GM23338 (cell line): ENCODE results near the gene SETMAR. TPM values are rescaled to one million over a fixed set of nuclear protein-coding genes. Genes with fewer than 3 reads are reported as not detected.

Source experiments
- ATAC-seq: fragments of 200-7000 bp; cut with Tn5 transposase; 3 replicates; pipeline ENCODE4 v1.9.1; 2020
- DNase-seq: peaks from one replicate; pipeline ENCODE4 v3.0.0-alpha.2; 2015; ENCODE audit warnings: low spot score
- H2AFZ ChIP-seq: fragments of 200-600 bp; sonication (generic); 2 replicates; pipeline ENCODE4 v1.8.0; 2016; ENCODE audit warnings: antibody characterized with exemption, mild to moderate bottlenecking, moderate library complexity
- H3F3A ChIP-seq: fragments of 200-600 bp; sonication (generic); replicated peaks from 2 replicates; pipeline ENCODE4 v1.8.0; 2017; ENCODE audit warnings: antibody characterized with exemption, mixed run types, low read depth
- H3K27ac ChIP-seq: fragments of 200-600 bp; sonication (generic); 2 replicates; pipeline ENCODE4 v1.6.1; 2016; ENCODE audit warnings: low read depth
- H3K27me3 ChIP-seq: fragments of 200-600 bp; sonication (generic); 2 replicates; pipeline ENCODE4 v1.8.0; 2016; ENCODE audit warnings: mild to moderate bottlenecking, mixed run types, moderate library complexity; ENCODE audit not compliant: insufficient read depth
- H3K36me3 ChIP-seq: fragments of 200-600 bp; sonication (generic); 2 replicates; pipeline ENCODE4 v1.8.0; 2016; ENCODE audit warnings: mild to moderate bottlenecking; ENCODE audit not compliant: insufficient read depth
- H3K4me1 ChIP-seq: fragments of 200-600 bp; sonication (generic); 2 replicates; pipeline ENCODE4 v1.8.0; 2016; ENCODE audit warnings: mild to moderate bottlenecking, moderate library complexity; ENCODE audit not compliant: insufficient read depth
- H3K4me2 ChIP-seq: fragments of 200-600 bp; sonication (generic); 2 replicates; pipeline ENCODE4 v1.7.1; 2017; ENCODE audit warnings: mixed run types
- H3K4me3 ChIP-seq: fragments of 200-600 bp; sonication (generic); 2 replicates; pipeline ENCODE4 v1.6.1; 2016; ENCODE audit warnings: mixed run types
- H3K79me2 ChIP-seq: fragments of 200-600 bp; sonication (generic); replicated peaks from 2 replicates; pipeline ENCODE4 v1.8.0; 2017; ENCODE audit warnings: mild to moderate bottlenecking; ENCODE audit not compliant: insufficient read depth
- H3K9me2 ChIP-seq: fragments of 200-600 bp; sonication (generic); 2 replicates; pipeline ENCODE4 v1.8.0; 2017; ENCODE audit not compliant: insufficient read depth
- H4K20me1 ChIP-seq: fragments of 200-600 bp; sonication (generic); replicated peaks from 2 replicates; pipeline ENCODE4 v1.8.0; 2017; ENCODE audit warnings: mild to moderate bottlenecking; ENCODE audit not compliant: insufficient read depth
- H3K27ac Mint-ChIP-seq: 2 replicates; pipeline ENCODE4 v1.8.0; 2020; ENCODE audit warnings: inconsistent platforms, mild to moderate bottlenecking, moderate library complexity, mixed read lengths
- H3K27me3 Mint-ChIP-seq: 3 replicates; pipeline ENCODE4 v1.8.0; 2022; ENCODE audit warnings: low read depth, mild to moderate bottlenecking, moderate library complexity, mixed read lengths, inconsistent platforms; ENCODE audit not compliant: insufficient read depth, poor library complexity
- H3K36me3 Mint-ChIP-seq: 3 replicates; pipeline ENCODE4 v1.8.0; 2021; ENCODE audit warnings: low read depth, mild to moderate bottlenecking, inconsistent platforms, moderate library complexity, mixed read lengths
- H3K4me1 Mint-ChIP-seq: 3 replicates; pipeline ENCODE4 v1.8.0; 2020; ENCODE audit warnings: mild to moderate bottlenecking, inconsistent platforms, mixed read lengths
- H3K4me3 Mint-ChIP-seq: 3 replicates; pipeline ENCODE4 v1.8.0; 2021; ENCODE audit warnings: moderate library complexity, mild to moderate bottlenecking, inconsistent platforms, mixed read lengths
- H3K9me3 Mint-ChIP-seq: 3 replicates; pipeline ENCODE4 v1.8.0; 2020; ENCODE audit warnings: moderate library complexity, mild to moderate bottlenecking, inconsistent platforms, mixed read lengths
- JUNB ChIP-seq: IDR thresholded peaks from one replicate; pipeline ENCODE4 v1.6.1; 2016; ENCODE audit warnings: antibody characterized with exemption; ENCODE audit not compliant: unreplicated experiment
- ZNF331 ChIP-seq: fragments of 250-450 bp; sonication (Bioruptor Pico); IDR thresholded peaks from 2 replicates; pipeline ENCODE4 v1.5.0; 2020; ENCODE audit warnings: low read depth, mild to moderate bottlenecking, moderate library complexity
- polyA plus RNA-seq: library from polyadenylated mRNA; unstranded; fragments of >200 nt; fragmentation: Nextera tagmentation; extraction: Ambion mirVana; gene quantifications from 2 replicates; pipeline ENCODE4 v1.2.1, GENCODE V29; 2016
- total RNA-seq: library from RNA; depleted of rRNA; stranded (reverse); fragments of >200 nt; shearing (Covaris generic); gene quantifications from 2 replicates; pipeline ENCODE4 v1.2.3, GENCODE V29; 2014
- TF ChIP-seq, protein P1 (sequence below): fragments of 250-450 bp; sonication (Bioruptor Pico); IDR thresholded peaks from 2 replicates; pipeline ENCODE4 v1.5.0; 2020; ENCODE audit warnings: mild to moderate bottlenecking, moderate library complexity
- TF ChIP-seq, protein P2 (sequence below), 2 experiments: fragments of 200-600 bp in 1 of 2; sonication (generic) in 1 of 2; conservative IDR thresholded peaks; 2 replicates each; pipeline versions ENCODE4 v1.5.1 to v1.6.1; 2016 to 2017; ENCODE audit warnings: antibody characterized with exemption in 2 of 2, low read depth in 2 of 2, mild to moderate bottlenecking in 2 of 2, moderate library complexity in 1 of 2

The SETMAR gene
- total and polyA plus RNA-seq, 2 experiments from 2014 or later, result 11.2 to 19.8 TPM

DNA sequence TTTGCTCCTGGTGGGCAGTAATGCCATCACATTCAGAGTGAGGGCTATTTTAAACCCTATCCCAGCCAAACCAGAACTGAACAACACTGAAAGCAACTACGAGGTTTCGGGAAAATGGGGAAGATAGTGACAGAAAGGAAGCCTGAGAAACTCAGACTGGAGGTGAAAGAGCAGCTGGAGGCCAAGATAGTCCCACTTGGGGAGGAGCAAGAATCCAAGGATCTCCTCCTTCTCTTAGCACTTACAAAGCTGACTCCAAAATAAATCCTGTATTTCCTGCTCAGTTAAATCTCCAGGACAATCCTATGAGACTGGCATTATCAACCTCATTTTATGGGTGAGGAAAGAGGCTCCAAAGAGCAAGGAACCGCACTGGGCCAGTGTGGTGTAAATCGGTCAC is 14.1 kb upstream of the SETMAR start:
- ATAC-seq (no peak), DNase-seq (no peak)
- no peaks in the 10 kb centered on the region for H3F3A ChIP-seq
- no peak overlapping the region for H3K4me3 ChIP-seq
- H4K20me1 ChIP-seq, result no peaks in the 10 kb centered on the region
- Mint-ChIP-seq H3K27me3 (no peaks in the 10 kb centered on the region), H3K27ac (no peak overlapping the region), H3K36me3 (no peaks in the 10 kb centered on the region), H3K9me3 (no peaks in the 10 kb centered on the region), H3K4me3 (no peak overlapping the region), H3K4me1 (no peaks in the 10 kb centered on the region)
- no peaks in the 10 kb centered on the region for H3K9me2 ChIP-seq
- no peak overlapping the region for H3K4me2 ChIP-seq
- TF ChIP-seq ZNF331 (CRISPR knock-in tag), result no peak
- TF ChIP-seq, protein P1, sequence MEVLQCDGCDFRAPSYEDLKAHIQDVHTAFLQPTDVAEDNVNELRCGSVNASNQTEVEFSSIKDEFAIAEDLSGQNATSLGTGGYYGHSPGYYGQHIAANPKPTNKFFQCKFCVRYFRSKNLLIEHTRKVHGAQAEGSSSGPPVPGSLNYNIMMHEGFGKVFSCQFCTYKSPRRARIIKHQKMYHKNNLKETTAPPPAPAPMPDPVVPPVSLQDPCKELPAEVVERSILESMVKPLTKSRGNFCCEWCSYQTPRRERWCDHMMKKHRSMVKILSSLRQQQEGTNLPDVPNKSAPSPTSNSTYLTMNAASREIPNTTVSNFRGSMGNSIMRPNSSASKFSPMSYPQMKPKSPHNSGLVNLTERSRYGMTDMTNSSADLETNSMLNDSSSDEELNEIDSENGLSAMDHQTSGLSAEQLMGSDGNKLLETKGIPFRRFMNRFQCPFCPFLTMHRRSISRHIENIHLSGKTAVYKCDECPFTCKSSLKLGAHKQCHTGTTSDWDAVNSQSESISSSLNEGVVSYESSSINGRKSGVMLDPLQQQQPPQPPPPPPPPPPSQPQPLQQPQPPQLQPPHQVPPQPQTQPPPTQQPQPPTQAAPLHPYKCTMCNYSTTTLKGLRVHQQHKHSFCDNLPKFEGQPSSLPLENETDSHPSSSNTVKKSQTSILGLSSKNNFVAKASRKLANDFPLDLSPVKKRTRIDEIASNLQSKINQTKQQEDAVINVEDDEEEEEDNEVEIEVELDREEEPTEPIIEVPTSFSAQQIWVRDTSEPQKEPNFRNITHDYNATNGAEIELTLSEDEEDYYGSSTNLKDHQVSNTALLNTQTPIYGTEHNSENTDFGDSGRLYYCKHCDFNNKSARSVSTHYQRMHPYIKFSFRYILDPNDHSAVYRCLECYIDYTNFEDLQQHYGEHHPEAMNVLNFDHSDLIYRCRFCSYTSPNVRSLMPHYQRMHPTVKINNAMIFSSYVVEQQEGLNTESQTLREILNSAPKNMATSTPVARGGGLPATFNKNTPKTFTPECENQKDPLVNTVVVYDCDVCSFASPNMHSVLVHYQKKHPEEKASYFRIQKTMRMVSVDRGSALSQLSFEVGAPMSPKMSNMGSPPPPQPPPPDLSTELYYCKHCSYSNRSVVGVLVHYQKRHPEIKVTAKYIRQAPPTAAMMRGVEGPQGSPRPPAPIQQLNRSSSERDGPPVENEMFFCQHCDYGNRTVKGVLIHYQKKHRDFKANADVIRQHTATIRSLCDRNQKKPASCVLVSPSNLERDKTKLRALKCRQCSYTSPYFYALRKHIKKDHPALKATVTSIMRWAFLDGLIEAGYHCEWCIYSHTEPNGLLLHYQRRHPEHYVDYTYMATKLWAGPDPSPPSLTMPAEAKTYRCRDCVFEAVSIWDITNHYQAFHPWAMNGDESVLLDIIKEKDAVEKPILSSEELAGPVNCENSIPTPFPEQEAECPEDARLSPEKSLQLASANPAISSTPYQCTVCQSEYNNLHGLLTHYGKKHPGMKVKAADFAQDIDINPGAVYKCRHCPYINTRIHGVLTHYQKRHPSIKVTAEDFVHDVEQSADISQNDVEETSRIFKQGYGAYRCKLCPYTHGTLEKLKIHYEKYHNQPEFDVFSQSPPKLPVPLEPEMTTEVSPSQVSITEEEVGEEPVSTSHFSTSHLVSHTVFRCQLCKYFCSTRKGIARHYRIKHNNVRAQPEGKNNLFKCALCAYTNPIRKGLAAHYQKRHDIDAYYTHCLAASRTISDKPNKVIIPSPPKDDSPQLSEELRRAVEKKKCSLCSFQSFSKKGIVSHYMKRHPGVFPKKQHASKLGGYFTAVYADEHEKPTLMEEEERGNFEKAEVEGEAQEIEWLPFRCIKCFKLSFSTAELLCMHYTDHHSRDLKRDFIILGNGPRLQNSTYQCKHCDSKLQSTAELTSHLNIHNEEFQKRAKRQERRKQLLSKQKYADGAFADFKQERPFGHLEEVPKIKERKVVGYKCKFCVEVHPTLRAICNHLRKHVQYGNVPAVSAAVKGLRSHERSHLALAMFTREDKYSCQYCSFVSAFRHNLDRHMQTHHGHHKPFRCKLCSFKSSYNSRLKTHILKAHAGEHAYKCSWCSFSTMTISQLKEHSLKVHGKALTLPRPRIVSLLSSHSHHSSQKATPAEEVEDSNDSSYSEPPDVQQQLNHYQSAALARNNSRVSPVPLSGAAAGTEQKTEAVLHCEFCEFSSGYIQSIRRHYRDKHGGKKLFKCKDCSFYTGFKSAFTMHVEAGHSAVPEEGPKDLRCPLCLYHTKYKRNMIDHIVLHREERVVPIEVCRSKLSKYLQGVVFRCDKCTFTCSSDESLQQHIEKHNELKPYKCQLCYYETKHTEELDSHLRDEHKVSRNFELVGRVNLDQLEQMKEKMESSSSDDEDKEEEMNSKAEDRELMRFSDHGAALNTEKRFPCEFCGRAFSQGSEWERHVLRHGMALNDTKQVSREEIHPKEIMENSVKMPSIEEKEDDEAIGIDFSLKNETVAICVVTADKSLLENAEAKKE (CRISPR knock-in tag), result no peak
- H3K36me3 ChIP-seq, result no peaks in the 10 kb centered on the region
- no peak overlapping the region for H2AFZ ChIP-seq
- H3K27me3 ChIP-seq, result no peaks in the 10 kb centered on the region
- H3K4me1 ChIP-seq, result no peaks in the 10 kb centered on the region
- H3K79me2 ChIP-seq, result no peaks in the 10 kb centered on the region
- H3K27ac ChIP-seq, result no peak overlapping the region

DNA sequence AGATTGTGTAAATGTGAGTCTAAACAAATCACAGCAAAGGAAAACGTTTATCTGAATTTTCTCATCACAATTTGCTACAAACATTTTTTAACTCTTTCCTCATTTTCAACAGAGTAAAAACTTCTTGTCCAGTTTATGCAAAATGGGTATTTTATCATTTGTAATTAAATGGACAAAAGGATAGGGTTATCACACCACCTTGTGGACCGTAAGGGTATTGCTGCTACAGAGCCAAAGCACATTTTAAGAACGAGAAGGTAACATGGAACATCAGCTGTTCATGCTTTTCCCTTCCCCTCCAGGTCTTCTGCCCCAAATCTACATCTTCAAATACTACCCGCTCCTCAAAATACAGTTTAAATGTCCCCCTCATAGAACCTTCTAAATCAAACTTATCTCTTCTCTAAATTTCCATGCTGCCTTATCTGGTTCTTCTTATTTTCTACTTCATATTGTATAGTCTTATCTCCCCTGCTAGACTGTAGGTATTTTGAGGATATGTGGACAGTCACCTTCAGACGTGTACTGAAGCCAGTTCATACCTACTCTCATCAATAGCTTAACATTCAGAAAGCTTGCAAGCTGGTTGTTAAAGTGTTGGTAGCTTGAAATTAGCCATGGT is 12.8 kb upstream of the SETMAR start:
- Histone ChIP-seq H3K9me2 (no peaks in the 10 kb centered on the region), H3K79me2 (no peaks in the 10 kb centered on the region), H3K4me2 (no peak overlapping the region), H3K27ac (no peak overlapping the region), H3F3A (no peaks in the 10 kb centered on the region), H3K27me3 (no peaks in the 10 kb centered on the region), H3K4me1 (no peaks in the 10 kb centered on the region), H4K20me1 (no peaks in the 10 kb centered on the region), H3K4me3 (no peak overlapping the region), H2AFZ (no peak overlapping the region), H3K36me3 (no peaks in the 10 kb centered on the region)
- TF ChIP-seq, protein P2, sequence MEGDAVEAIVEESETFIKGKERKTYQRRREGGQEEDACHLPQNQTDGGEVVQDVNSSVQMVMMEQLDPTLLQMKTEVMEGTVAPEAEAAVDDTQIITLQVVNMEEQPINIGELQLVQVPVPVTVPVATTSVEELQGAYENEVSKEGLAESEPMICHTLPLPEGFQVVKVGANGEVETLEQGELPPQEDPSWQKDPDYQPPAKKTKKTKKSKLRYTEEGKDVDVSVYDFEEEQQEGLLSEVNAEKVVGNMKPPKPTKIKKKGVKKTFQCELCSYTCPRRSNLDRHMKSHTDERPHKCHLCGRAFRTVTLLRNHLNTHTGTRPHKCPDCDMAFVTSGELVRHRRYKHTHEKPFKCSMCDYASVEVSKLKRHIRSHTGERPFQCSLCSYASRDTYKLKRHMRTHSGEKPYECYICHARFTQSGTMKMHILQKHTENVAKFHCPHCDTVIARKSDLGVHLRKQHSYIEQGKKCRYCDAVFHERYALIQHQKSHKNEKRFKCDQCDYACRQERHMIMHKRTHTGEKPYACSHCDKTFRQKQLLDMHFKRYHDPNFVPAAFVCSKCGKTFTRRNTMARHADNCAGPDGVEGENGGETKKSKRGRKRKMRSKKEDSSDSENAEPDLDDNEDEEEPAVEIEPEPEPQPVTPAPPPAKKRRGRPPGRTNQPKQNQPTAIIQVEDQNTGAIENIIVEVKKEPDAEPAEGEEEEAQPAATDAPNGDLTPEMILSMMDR (conservative IDR thresholded peaks at IDR 0.05; ENCODE audit: low read depth in 2 of 2), result peak; percentile 87 to 95
- no peak for TF ChIP-seq JUNB
- Mint-ChIP-seq H3K4me1 (peaks cover 3% of the 10 kb centered on the region; the same call in 2 of the 3 replicates), H3K27ac (no peak overlapping the region), H3K9me3 (no peaks in the 10 kb centered on the region), H3K36me3 (no peaks in the 10 kb centered on the region), H3K4me3 (no peak overlapping the region), H3K27me3 (no peaks in the 10 kb centered on the region)
- ATAC-seq (0 out of 3 replicates have a peak, but pooled peaks have one; percentile 29), DNase-seq (peak; percentile 55)
